Measurements from ENCODE around the gene KCNH5.

The KCNH5 gene

DNA sequence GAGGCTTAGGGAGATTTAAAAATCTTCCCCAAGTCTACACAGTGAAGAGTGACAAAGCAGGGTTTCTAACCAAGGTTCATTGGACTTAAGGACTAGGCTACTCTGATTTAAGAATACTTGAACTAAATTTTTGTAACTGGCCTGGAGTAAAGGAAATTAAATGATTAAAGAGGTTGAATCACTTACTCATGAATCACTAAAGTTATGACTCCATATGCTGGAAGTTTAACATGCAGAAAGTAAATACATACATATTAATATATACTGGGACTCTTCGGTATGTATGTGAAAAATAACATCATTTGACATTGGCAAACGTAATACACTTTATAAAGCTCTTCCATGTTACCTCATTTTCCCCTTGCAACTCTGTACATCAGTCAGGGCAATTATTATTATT lies 322.9 kb downstream of the KCNH5 start:
- H2AFZ ChIP-seq (ENCODE audit: low read length) = no peak overlapping the region

GRCh38 chr14:62718629-62719028 lies 326.6 kb downstream of the KCNH5 start:
- Histone ChIP-seq H3K79me2 (ENCODE audit: insufficient read depth, low read length) (no peaks in the 10 kb centered on the region), H3K4me3 (ENCODE audit: low read depth, low read length, poor library complexity, severe bottlenecking) (no peak overlapping the region), H3K9me2 (ENCODE audit: low read depth, low read length) (no peaks in the 10 kb centered on the region), H3K4me2 (ENCODE audit: low read length) (no peak overlapping the region), H3K9ac (ENCODE audit: low read length) (no peak overlapping the region), H3F3A (ENCODE audit: insufficient read depth, low read length) (no peaks in the 10 kb centered on the region), H3K9me3 (ENCODE audit: low read length) (no peaks in the 10 kb centered on the region), H3K4me1 (ENCODE audit: insufficient read depth, low read length, severe bottlenecking) (no peaks in the 10 kb centered on the region), H4K20me1 (ENCODE audit: insufficient read depth, low read length) (no peaks in the 10 kb centered on the region), H3K27me3 (ENCODE audit: insufficient read depth, low read length) (no peaks in the 10 kb centered on the region), H2AFZ (ENCODE audit: low read length) (no peak overlapping the region), H3K27ac (ENCODE audit: low read depth, low read length, poor library complexity, severe bottlenecking) (no peak overlapping the region), H3K36me3 (ENCODE audit: insufficient read depth, low read length) (no peaks in the 10 kb centered on the region)
- no peak for TF ChIP-seq EZH2 (IDR thresholded peaks at IDR 0.05; ENCODE audit: borderline replicate concordance, low read length)
- TF ChIP-seq CTCF (IDR thresholded peaks at IDR 0.05; ENCODE audit: low read length) = no peak

More for the DNA sequence above, 322.9 kb downstream of the KCNH5 start:
- Histone ChIP-seq H3K4me3 (ENCODE audit: low read depth, low read length, poor library complexity, severe bottlenecking) (no peak overlapping the region), H3K79me2 (ENCODE audit: insufficient read depth, low read length) (no peaks in the 10 kb centered on the region), H3K27me3 (ENCODE audit: insufficient read depth, low read length) (no peaks in the 10 kb centered on the region), H3K4me1 (ENCODE audit: insufficient read depth, low read length, severe bottlenecking) (no peaks in the 10 kb centered on the region), H4K20me1 (ENCODE audit: insufficient read depth, low read length) (no peaks in the 10 kb centered on the region), H3F3A (ENCODE audit: insufficient read depth, low read length) (no peaks in the 10 kb centered on the region), H3K9ac (ENCODE audit: low read length) (no peak overlapping the region), H3K36me3 (ENCODE audit: insufficient read depth, low read length) (no peaks in the 10 kb centered on the region), H3K9me3 (ENCODE audit: low read length) (no peaks in the 10 kb centered on the region), H3K4me2 (ENCODE audit: low read length) (no peak overlapping the region), H3K27ac (ENCODE audit: low read depth, low read length, poor library complexity, severe bottlenecking) (no peak overlapping the region), H3K9me2 (ENCODE audit: low read depth, low read length) (no peaks in the 10 kb centered on the region)
- TF ChIP-seq EZH2 (IDR thresholded peaks at IDR 0.05; ENCODE audit: borderline replicate concordance, low read length) (no peak), CTCF (IDR thresholded peaks at IDR 0.05; ENCODE audit: low read length) (no peak)

DNA sequence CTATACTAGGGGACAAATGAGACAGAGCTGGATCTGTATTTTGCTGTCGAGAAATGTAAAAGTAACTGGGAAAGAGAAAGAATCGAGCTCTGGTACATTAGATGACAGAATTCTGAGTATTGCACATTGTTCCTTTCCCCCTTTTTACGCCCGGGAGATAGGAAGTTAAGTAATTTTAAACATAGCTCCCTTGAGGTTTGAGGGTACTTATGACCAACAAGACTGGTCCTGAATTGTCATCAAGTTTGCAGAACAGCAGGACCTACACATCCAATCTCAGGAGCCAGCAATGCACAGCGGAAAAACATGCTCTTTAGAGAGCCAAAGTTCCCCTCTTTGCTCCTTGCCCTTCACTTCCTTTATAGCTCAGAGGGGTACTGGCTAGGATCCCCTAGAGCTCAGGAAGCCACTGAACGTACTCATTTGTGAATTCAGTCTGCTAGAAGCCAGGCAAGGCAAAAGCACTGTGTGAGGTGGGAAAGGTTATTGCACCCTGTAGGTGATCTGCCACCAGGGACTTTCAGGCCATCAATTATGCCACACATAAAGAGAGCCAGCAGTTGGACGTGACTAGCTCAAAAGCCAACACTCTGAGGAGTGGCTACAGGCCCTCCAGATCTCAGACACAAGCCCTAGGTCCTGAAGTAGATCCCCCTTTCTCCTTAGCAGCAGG lies 333.8 kb downstream of the KCNH5 start:
- H3K9ac ChIP-seq (ENCODE audit: low read length) = no peak overlapping the region
- H4K20me1 ChIP-seq (ENCODE audit: insufficient read depth, low read length) = no peaks in the 10 kb centered on the region
- H3F3A ChIP-seq (ENCODE audit: insufficient read depth, low read length) = no peaks in the 10 kb centered on the region
- no peaks in the 10 kb centered on the region for H3K9me3 ChIP-seq (ENCODE audit: low read length)
- no peak overlapping the region for H3K4me3 ChIP-seq (ENCODE audit: low read depth, low read length, poor library complexity, severe bottlenecking)
- no peaks in the 10 kb centered on the region for H3K9me2 ChIP-seq (ENCODE audit: low read depth, low read length)
- no peaks in the 10 kb centered on the region for H3K79me2 ChIP-seq (ENCODE audit: insufficient read depth, low read length)
- H3K27me3 ChIP-seq (ENCODE audit: insufficient read depth, low read length) = no peaks in the 10 kb centered on the region
- no peak overlapping the region for H2AFZ ChIP-seq (ENCODE audit: low read length)
- H3K4me2 ChIP-seq (ENCODE audit: low read length) = no peak overlapping the region
- H3K27ac ChIP-seq (ENCODE audit: low read depth, low read length, poor library complexity, severe bottlenecking) = no peak overlapping the region
- no peaks in the 10 kb centered on the region for H3K36me3 ChIP-seq (ENCODE audit: insufficient read depth, low read length)
- no peak for TF ChIP-seq CTCF (IDR thresholded peaks at IDR 0.05; ENCODE audit: low read length)
- no peak for TF ChIP-seq EZH2 (IDR thresholded peaks at IDR 0.05; ENCODE audit: borderline replicate concordance, low read length)
- H3K4me1 ChIP-seq (ENCODE audit: insufficient read depth, low read length, severe bottlenecking) = no peaks in the 10 kb centered on the region
